Large intestine (tissue), 3 donors: ENCODE data around the gene DAGLA. TPM values are rescaled to one million over a fixed set of nuclear protein-coding genes. Genes with fewer than 3 reads are reported as not detected.
"Not testable (repeated sequence)": the region's sequence is repeated elsewhere in the genome, so short reads cannot be mapped to it uniquely, and the experiment has no call there.

Source experiments
- DNase-seq, 2 donors: peaks; one replicate each; pipeline versions ENCODE4 v3.0.0 to v3.0.0-alpha.2; 2013
- H3K27ac ChIP-seq: one replicate; pipeline ENCODE4 v1.5.1; 2013; ENCODE audit warnings: low read length
- H3K27me3 ChIP-seq: 2 replicates; pipeline ENCODE4 v1.6.1; 2013; ENCODE audit warnings: low read length; ENCODE audit not compliant: control insufficient read depth, insufficient read depth
- H3K36me3 ChIP-seq: 2 replicates; pipeline ENCODE4 v1.6.1; 2013; ENCODE audit warnings: low read length; ENCODE audit not compliant: control insufficient read depth, insufficient read depth
- H3K4me1 ChIP-seq: one replicate; pipeline ENCODE4 v1.6.1; 2013; ENCODE audit warnings: low read length; ENCODE audit not compliant: control insufficient read depth, insufficient read depth
- H3K4me3 ChIP-seq: one replicate; pipeline ENCODE4 v1.5.1; 2013; ENCODE audit warnings: low read length
- H3K9me3 ChIP-seq: one replicate; pipeline ENCODE4 v1.6.1; 2013; ENCODE audit warnings: mild to moderate bottlenecking, low read depth, low read length, moderate library complexity; ENCODE audit not compliant: control insufficient read depth
- WGBS: methylation state at CpG from one replicate; pipeline ENCODE4 v1.1.5; 2013; ENCODE audit warnings: low lambda C conversion rate; ENCODE audit not compliant: insufficient coverage; 5-methylcytosine and 5-hydroxymethylcytosine counted together
- polyA plus RNA-seq: library from polyadenylated mRNA; unstranded; fragments of 120-200 nt; gene quantifications from one replicate; pipeline ENCODE4 v1.2.1, GENCODE V29; 2013

The DAGLA gene
- polyA plus RNA-seq, 1 donor = 12.0 TPM

DNA sequence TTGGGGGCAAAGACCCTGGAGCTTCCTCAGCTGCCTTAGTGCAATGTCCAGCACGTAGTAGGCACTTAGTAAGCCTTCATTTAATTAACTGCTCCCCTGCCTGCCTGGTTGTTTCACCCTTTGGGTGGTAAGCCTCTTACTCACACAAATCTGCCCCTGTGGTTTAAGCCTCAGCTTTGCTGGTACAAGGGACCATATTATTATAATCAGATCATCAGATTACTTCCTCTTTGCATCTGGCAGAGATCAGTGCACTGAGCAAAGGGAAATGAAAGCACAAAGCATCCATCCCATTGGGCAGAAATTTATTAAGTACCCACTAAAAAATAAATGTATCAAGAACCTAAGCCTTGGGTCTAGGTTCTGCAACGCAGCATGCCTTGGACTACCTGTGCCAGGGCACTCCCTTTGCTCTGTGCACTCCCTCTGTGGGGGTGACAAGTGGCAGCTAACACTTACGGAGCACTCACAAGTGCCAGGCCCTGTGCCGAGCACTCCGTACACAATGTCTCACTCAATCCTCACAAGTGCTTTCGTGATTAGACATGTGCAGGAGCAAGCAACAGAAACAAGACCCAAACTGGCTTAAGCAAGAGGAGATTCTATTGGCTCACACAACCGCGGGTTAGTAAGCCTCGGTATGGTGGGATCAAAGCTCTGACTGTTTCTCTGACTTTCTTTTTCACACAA lies 34.9 kb upstream of the DAGLA start:
- no peak overlapping the region for H3K27ac ChIP-seq

GRCh38 chr11:61647529-61647928 lies 32.7 kb upstream of the DAGLA start:
- Histone ChIP-seq H3K9me3 (no peaks in the 10 kb centered on the region), H3K27ac (no peak overlapping the region), H3K4me3 (no peak overlapping the region), H3K27me3 (no peaks in the 10 kb centered on the region), H3K4me1 (peaks cover 20% of the 10 kb centered on the region), H3K36me3 (no peaks in the 10 kb centered on the region)
- DNase-seq = no peak
- no CpG with 5 or more reads among the region's 3 CpGs for WGBS

More for the DNA sequence above, 34.9 kb upstream of the DAGLA start:
- H3K4me3 ChIP-seq = no peak overlapping the region
- H3K36me3 ChIP-seq = no peaks in the 10 kb centered on the region
- WGBS = no CpG with 5 or more reads among the region's 9 CpGs
- no peaks in the 10 kb centered on the region for H3K9me3 ChIP-seq
- no peaks in the 10 kb centered on the region for H3K27me3 ChIP-seq
- no peak for DNase-seq
- H3K4me1 ChIP-seq = peaks cover 6% of the 10 kb centered on the region

DNA sequence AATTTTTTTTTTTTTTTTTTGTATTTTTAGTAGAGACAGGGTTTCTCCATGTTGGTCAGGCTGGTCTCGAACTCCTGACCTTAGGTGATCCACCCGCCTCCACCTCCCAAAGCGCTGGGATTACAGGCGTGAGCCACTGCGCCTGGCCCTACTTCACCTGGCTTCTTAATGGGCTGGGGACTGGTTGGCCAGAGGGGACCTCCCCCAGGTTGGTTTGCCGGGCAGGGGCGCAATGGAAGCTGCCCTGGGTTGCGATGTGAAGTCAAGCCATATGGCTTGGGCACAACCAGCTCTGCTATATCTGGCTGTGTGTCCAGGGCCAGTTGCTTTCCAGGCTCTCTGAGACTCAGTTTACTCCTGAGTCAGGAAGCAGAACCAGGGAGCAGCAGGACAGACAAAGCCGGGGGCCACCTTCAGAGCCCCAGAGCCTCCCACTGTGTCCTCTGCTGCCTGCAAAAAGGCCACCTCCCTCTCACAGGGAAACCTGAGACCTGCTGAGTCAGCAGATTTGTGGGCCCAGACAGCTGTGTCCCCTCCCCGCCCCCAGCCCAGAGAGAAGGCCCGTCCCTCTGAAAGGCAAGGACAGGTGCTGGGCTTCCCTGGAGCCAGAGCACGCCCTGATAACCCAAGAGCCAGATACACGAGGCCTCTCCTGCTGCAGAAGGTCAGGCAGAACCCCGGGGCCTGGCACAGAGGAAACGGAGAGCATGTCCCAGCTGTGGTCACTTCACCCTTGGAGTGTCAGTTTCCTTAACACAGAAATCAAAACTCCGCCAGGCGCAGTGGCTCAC lies 29.2 kb upstream of the DAGLA start:
- Histone ChIP-seq H3K36me3 (no peaks in the 10 kb centered on the region), H3K27me3 (no peaks in the 10 kb centered on the region), H3K4me3 (no peak overlapping the region), H3K9me3 (no peaks in the 10 kb centered on the region), H3K27ac (no peak overlapping the region), H3K4me1 (peaks cover 36% of the 10 kb centered on the region)
- WGBS = 100% methylated on average over 3 of the region's 17 CpGs
- peak in 1 of 2 donors; percentile 50 for DNase-seq

- WGBS = no CpG with 5 or more reads among the region's 1 CpG
- H3K36me3 ChIP-seq = no peaks in the 10 kb centered on the region
- no peaks in the 10 kb centered on the region for H3K9me3 ChIP-seq
- H3K4me1 ChIP-seq = peaks cover 48% of the 10 kb centered on the region
- H3K27me3 ChIP-seq = no peaks in the 10 kb centered on the region
- peak in 1 of 2 donors; percentile 45 for DNase-seq
- H3K4me3 ChIP-seq = no peak overlapping the region
- H3K27ac ChIP-seq = peak overlapping the region; percentile 56
These were observed 28.1 kb upstream of the DAGLA start for GRCh38 chr11:61652135-61652534.

DNA sequence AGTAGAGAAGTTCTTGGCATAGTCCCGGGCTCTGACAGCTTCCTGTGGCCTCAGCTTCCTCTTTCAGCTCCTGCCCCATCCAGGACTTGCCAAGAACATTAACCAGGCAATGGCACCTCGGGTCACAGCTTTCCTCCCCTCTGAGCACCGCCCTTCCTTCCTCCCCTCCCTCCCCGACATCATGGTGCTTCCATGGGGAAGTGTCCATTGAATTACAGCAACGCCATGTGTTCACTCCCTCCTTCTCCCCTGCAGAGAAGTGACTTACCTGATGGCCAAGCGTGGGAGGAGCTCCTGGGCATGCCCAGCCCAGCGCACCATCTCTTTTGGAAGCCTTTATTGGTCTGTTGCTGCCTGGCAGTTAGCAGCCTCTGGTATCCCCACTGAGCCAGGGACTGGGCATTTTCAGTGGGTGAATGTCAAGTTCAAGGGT lies 25.8 kb upstream of the DAGLA start:
- Histone ChIP-seq H3K36me3 (no peaks in the 10 kb centered on the region), H3K27me3 (no peaks in the 10 kb centered on the region), H3K4me3 (no peak overlapping the region), H3K27ac (no peak overlapping the region), H3K9me3 (no peaks in the 10 kb centered on the region), H3K4me1 (peaks cover 53% of the 10 kb centered on the region)
- DNase-seq = no peak
- WGBS = no CpG with 5 or more reads among the region's 7 CpGs

DNA sequence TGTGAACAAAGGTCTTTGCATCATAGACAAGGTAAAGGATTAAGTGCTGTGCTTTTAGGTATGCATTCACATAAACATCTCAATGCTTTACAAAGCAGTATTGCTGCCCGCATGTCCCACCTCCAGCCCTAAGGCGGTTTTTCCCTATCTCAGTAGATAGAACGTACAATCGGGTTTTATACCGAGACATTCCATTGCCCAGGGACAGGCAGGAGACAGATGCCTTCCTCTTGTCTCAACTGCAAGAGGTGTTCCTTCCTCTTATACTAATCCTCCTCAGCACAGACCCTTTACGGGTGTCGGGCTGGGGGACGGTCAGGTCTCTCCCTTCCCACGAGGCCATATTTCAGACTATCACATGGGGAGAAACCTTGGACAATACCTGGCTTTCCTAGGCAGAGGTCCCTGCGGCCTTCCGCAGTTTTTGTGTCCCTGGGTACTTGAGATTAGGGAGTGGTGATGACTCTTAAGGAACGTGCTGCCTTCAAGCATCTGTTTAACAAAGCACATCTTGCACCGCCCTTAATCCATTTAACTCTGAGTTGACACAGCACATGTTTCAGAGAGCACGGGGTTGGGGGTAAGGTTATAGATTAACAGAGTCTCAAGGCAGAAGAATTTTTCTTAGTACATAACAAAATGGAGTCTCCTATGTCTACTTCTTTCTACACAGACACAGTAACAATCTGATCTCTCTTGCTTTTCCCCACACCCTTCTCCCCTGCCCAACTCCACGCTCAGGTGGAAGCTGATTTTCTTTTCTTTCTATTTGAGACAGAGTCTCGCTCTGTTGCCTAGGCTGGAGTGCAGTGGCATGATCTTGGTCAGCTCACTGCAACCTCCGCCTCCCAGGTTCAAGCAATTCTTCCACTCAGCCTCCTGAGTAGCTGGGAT lies 24.7 kb upstream of the DAGLA start:
- Histone ChIP-seq H3K4me1 (peaks cover 55% of the 10 kb centered on the region), H3K27ac (peak overlapping the region; percentile 82)
- DNase-seq, H3K36me3 ChIP-seq, H3K4me3 ChIP-seq, H3K27me3 ChIP-seq, H3K9me3 ChIP-seq: not testable (repeated sequence)
- 40% methylated on average over 1 of the region's 17 CpGs for WGBS

- H3K9me3 ChIP-seq = no peaks in the 10 kb centered on the region
- no peaks in the 10 kb centered on the region for H3K27me3 ChIP-seq
- H3K36me3 ChIP-seq = no peaks in the 10 kb centered on the region
- peak overlapping the region; percentile 82 for H3K27ac ChIP-seq
- peaks cover 50% of the 10 kb centered on the region for H3K4me1 ChIP-seq
- WGBS = 49% methylated on average over 2 of the region's 13 CpGs
- DNase-seq = no peak
- no peak overlapping the region for H3K4me3 ChIP-seq
These were observed 23.7 kb upstream of the DAGLA start for GRCh38 chr11:61656347-61657077.

DNA sequence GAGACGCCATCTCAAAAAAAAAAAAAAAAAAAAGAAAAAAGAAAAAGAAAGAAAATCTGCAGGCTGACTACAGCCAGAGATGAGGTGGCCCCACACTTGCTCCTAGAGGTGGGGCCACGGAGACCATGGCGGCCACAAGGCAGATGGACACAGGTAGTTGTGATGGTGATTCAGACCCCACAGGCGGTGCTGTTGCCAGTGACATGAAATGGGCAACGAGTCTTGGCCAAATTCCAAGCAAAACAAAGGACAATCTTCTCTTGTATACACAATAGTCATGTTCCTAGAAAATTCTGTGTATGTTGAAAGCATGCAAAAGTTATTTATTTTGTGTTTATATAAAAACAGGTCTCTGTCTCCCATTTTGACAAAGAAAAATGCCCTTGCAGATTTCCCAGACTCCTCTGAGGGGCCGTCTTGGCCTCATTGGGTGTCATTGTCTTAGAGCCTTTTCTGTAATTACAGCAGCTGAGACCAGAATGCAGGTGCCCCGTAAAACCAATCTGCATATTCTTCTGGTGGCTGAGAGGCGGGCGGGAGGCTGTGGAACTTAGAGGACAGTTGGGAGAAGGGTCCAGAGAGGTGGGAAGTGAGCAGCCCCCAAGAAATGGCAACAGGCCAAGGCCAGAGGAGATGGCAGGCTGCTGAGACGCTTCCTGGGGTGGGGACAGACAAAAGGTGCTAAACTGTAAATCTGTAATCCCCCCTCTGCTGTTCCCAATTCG lies 22.5 kb upstream of the DAGLA start:
- no peak for DNase-seq
- Histone ChIP-seq H3K4me1 (peaks cover 39% of the 10 kb centered on the region), H3K9me3 (no peaks in the 10 kb centered on the region), H3K36me3 (no peaks in the 10 kb centered on the region), H3K27me3 (no peaks in the 10 kb centered on the region), H3K27ac (no peak overlapping the region), H3K4me3 (no peak overlapping the region)
- 80% methylated on average over 1 of the region's 11 CpGs for WGBS

DNA sequence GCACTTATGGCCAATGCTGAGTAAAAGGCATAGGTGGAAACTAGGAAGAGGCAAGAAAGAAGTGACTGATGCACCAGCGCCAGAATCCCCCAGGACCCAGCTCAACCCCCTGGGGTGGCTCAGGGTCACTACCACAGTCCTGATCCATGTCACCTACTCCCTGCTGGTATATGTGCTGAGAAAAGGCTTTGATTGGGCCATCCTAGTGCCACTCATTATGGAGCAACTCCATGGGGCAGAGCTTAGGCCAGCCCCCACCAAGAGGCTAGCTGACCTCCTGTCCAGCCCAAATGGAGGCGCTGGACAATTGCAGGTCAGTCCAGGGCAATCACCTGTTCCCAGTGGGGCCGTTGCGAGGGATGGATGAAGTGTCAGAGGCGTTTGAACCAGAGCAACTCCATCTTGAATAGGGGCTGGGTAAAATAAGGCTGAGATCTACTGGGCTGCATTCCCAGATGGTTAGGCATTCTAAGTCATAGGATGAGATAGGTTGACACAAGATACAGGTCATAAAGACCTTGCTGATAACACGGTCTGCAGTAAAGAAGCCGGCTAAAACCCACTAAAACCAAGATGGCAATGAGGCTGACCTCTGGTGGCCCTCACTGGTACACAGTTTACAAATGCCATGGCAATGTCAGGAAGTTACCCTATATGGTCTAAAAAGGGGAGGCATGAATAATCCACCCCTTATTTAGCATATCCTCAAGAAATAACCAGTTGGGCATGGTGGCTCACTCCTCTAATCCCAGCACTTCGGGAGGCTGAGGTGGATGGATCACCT lies 20.6 kb upstream of the DAGLA start:
- peak overlapping the region; percentile 41 for H3K27ac ChIP-seq
- WGBS = no CpG with 5 or more reads among the region's 8 CpGs

More for the DNA sequence above, 20.6 kb upstream of the DAGLA start:
- Histone ChIP-seq H3K27me3 (no peaks in the 10 kb centered on the region), H3K36me3 (no peaks in the 10 kb centered on the region), H3K9me3 (no peaks in the 10 kb centered on the region), H3K4me3 (no peak overlapping the region), H3K4me1 (peaks cover 33% of the 10 kb centered on the region)
- DNase-seq = no peak
